Mucosa of descending colon (tissue), 3 donors: ENCODE data around the gene MECP2. TPM values are rescaled to one million over a fixed set of nuclear protein-coding genes. Genes with fewer than 3 reads are reported as not detected.

Experiments used
- ATAC-seq: fragments of 200-7000 bp; cut with Tn5 transposase; one replicate; pipeline ENCODE4 v1.9.1; 2020; ENCODE audit warnings: mild to moderate bottlenecking, moderate library complexity
- DNase-seq, 3 donors: peaks; one replicate each; pipeline ENCODE4 v3.0.0-alpha.2; 2020
- H3K36me3 ChIP-seq: fragments of 200-600 bp; one replicate; pipeline ENCODE4 v1.8.0; 2021; ENCODE audit warnings: low read depth, mild to moderate bottlenecking
- H3K4me1 ChIP-seq: fragments of 200-600 bp; one replicate; pipeline ENCODE4 v1.8.0; 2021; ENCODE audit warnings: low read depth, mild to moderate bottlenecking
- H3K4me3 ChIP-seq: fragments of 200-600 bp; one replicate; pipeline ENCODE4 v1.8.0; 2021; ENCODE audit warnings: mild to moderate bottlenecking
- H3K9me3 ChIP-seq: fragments of 200-600 bp; one replicate; pipeline ENCODE4 v1.8.0; 2021; ENCODE audit warnings: mild to moderate bottlenecking
- CTCF ChIP-seq: fragments of 200-600 bp; IDR thresholded peaks from one replicate; pipeline ENCODE4 v1.8.0; 2022; ENCODE audit warnings: antibody characterized with exemption, mild to moderate bottlenecking
- intact Hi-C, 2 donors: fragments of 100-400 bp; cut with DNase I in 1 of 2; cut with micrococcal nuclease in 1 of 2; formaldehyde crosslinking; loops; one replicate each; pipeline versions ENCODE4 v1.11.0 to v1.11.1; 2022; cut with DNase I, micrococcal nuclease
- total RNA-seq, 3 donors: library from RNA; stranded (reverse); fragmentation: NEBNext Ultra II Directional in 2 of 3; extraction: Animal tissue kit (Norgen Biotek cat#: 25700) in 2 of 3; gene quantifications; one replicate each; pipeline versions ENCODE4 v1.2.1 to v1.2.4, GENCODE V29; 2021 to 2023
- donor health status: DM: no; HTN: no; CAD: no; lungs with moderate emphysema.
- donor health status: DM: no; HTN: no; CAD: no.
- donor health status: DM: no; HTN: yes; CAD: no.

Gene MECP2
- total RNA-seq, 3 donors from 2014 or later, result 33.5 to 55.6 (median 35.6) TPM

DNA sequence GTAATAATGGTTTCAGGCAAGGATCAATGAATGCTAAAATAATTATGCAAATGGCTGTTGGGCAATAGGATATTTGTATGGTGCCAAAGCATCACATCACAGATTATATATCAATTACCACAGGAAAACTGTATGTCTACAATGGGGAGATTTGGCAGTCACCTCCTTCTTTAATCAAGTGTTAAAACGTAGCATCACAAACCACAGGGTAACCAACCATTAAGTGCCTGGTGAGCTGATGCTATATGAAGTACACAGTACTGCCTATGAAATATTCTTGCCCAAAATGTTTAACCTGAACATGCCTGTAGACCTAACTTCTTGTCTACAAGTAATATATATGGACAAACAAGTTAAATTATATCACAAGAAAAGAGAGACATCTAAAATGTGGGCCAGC, 25.3 kb downstream of the MECP2 start:
- no peak for DNase-seq
- no peaks in the 10 kb centered on the region for H3K4me1 ChIP-seq

GRCh38 chrX:154068560-154068959, 29.0 kb downstream of the MECP2 start:
- no peaks in the 10 kb centered on the region for H3K4me1 ChIP-seq
- intact Hi-C loops, result no loop called here
- no peaks in the 10 kb centered on the region for H3K9me3 ChIP-seq

More for the DNA sequence above, 25.3 kb downstream of the MECP2 start:
- no peak overlapping the region for H3K4me3 ChIP-seq
- intact Hi-C loops, result no loop called here
- no peak for TF ChIP-seq CTCF
- no peak for ATAC-seq
- H3K36me3 ChIP-seq, result no peaks in the 10 kb centered on the region
- H3K9me3 ChIP-seq, result no peaks in the 10 kb centered on the region

GRCh38 chrX:154064637-154065435, 32.7 kb downstream of the MECP2 start:
- no peak overlapping the region for H3K4me3 ChIP-seq
- ATAC-seq (no peak), DNase-seq (no peak)
- H3K36me3 ChIP-seq, result no peaks in the 10 kb centered on the region
- peaks cover 5% of the 10 kb centered on the region for H3K4me1 ChIP-seq
- H3K9me3 ChIP-seq, result no peaks in the 10 kb centered on the region
- intact Hi-C loops, result no loop called here
- no peak for TF ChIP-seq CTCF

More at GRCh38 chrX:154068560-154068959, 29.0 kb downstream of the MECP2 start:
- ATAC-seq, result no peak
- no peak overlapping the region for H3K4me3 ChIP-seq
- TF ChIP-seq CTCF, result no peak
- no peak for DNase-seq
- H3K36me3 ChIP-seq, result no peaks in the 10 kb centered on the region

DNA sequence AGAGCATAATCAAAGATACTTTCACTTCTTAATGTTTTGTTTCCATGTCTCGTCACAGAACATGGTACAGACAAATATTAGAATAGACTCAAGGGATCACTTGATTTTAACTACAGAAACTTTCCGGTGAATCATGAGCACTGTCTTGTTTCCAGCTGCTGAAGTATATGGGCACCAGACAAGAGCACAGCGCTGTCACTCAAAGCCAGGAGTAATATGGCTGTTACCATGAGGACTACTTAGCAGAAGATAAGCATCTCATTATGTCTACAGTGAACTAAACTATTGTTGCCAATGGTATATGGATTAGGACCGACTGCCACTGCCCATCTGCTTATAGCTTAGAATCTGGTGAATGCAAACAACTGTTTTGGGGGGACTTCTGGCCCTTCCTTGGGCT, 34.3 kb downstream of the MECP2 start:
- ATAC-seq (no peak), DNase-seq (no peak)
- intact Hi-C loops, result no loop called here
- Histone ChIP-seq H3K9me3 (no peaks in the 10 kb centered on the region), H3K36me3 (no peaks in the 10 kb centered on the region), H3K4me3 (no peak overlapping the region), H3K4me1 (peaks cover 5% of the 10 kb centered on the region)
- TF ChIP-seq CTCF, result no peak

GRCh38 chrX:154061801-154062200, 35.7 kb downstream of the MECP2 start:
- no peaks in the 10 kb centered on the region for H3K36me3 ChIP-seq
- H3K9me3 ChIP-seq, result no peaks in the 10 kb centered on the region
- DNase-seq (no peak), ATAC-seq (no peak)
- intact Hi-C loops, result no loop called here
- TF ChIP-seq CTCF, result no peak
- H3K4me3 ChIP-seq, result no peak overlapping the region
- H3K4me1 ChIP-seq, result peaks cover 5% of the 10 kb centered on the region
